G401 (cell line): ENCODE results near the gene CSNK1D. TPM values are rescaled to one million over a fixed set of nuclear protein-coding genes. Genes with fewer than 3 reads are reported as not detected.
"Not testable (repeated sequence)": the region's sequence is repeated elsewhere in the genome, so short reads cannot be mapped to it uniquely, and the experiment has no call there.

Experiments
- DNase-seq: peaks from one replicate; pipeline ENCODE4 v3.0.0-alpha.2; 2015; ENCODE audit warnings: low spot score
- in situ Hi-C: cut with HindIII; loops from 2 replicates; pipeline ENCODE4 v1.10.0; 2016; ENCODE audit warnings: low sequenced_read_pairs, mixed read lengths
- total RNA-seq: library from RNA; depleted of rRNA; stranded (reverse); fragments of >200 nt; shearing (Covaris generic); gene quantifications from 2 replicates; pipeline ENCODE4 v1.2.3, GENCODE V29; 2014

Gene CSNK1D
- total RNA-seq, 1 experiment from 2014 or later: 87.7 TPM

- in situ Hi-C loops: no loop called here
- DNase-seq: no peak
Observed at GRCh38 chr17:82258555-82258954, 14.9 kb downstream of the CSNK1D start.

GRCh38 chr17:82257473-82257872 lies 16.0 kb downstream of the CSNK1D start:
- in situ Hi-C loops: no loop called here
- DNase-seq: peak; percentile 59

- no peak for DNase-seq
- in situ Hi-C loops: no loop called here
Observed at GRCh38 chr17:82256242-82256885, 17.1 kb downstream of the CSNK1D start.

GRCh38 chr17:82255402-82255972 lies 18.0 kb downstream of the CSNK1D start:
- DNase-seq: no peak
- in situ Hi-C loops: no loop called here

- in situ Hi-C loops, DNase-seq: not testable (repeated sequence)
Observed at GRCh38 chr17:82254746-82255145, 18.8 kb downstream of the CSNK1D start.

- DNase-seq, in situ Hi-C loops: not testable (repeated sequence)
Observed at GRCh38 chr17:82254096-82254495, 19.4 kb downstream of the CSNK1D start.

GRCh38 chr17:82253179-82253544 lies 20.3 kb downstream of the CSNK1D start:
- in situ Hi-C loops: no loop called here
- no peak for DNase-seq

GRCh38 chr17:82252511-82253178 lies 20.9 kb downstream of the CSNK1D start:
- DNase-seq: no peak
- in situ Hi-C loops: no loop called here

- no peak for DNase-seq
- in situ Hi-C loops: no loop called here
Observed at GRCh38 chr17:82250868-82251500, 22.5 kb downstream of the CSNK1D start.

GRCh38 chr17:82249896-82250581 lies 23.5 kb downstream of the CSNK1D start:
- no peak for DNase-seq
- in situ Hi-C loops: no loop called here

GRCh38 chr17:82248815-82249674 lies 24.5 kb downstream of the CSNK1D start:
- no peak for DNase-seq
- in situ Hi-C loops: no loop called here

- DNase-seq: no peak
- in situ Hi-C loops: no loop called here
Observed at GRCh38 chr17:82247856-82248671, 25.4 kb downstream of the CSNK1D start.

GRCh38 chr17:82247182-82247823 lies 26.2 kb downstream of the CSNK1D start:
- in situ Hi-C loops: no loop called here

GRCh38 chr17:82246365-82247181 lies 26.9 kb downstream of the CSNK1D start:
- peak; percentile 50 for DNase-seq

More at GRCh38 chr17:82247182-82247823, 26.2 kb downstream of the CSNK1D start:
- DNase-seq: no peak

GRCh38 chr17:82246040-82246364 lies 27.5 kb downstream of the CSNK1D start:
- in situ Hi-C loops: no loop called here

More at GRCh38 chr17:82246365-82247181, 26.9 kb downstream of the CSNK1D start:
- in situ Hi-C loops: no loop called here

GRCh38 chr17:82245134-82246039 lies 28.1 kb downstream of the CSNK1D start:
- DNase-seq: no peak
- in situ Hi-C loops: no loop called here

More at GRCh38 chr17:82246040-82246364, 27.5 kb downstream of the CSNK1D start:
- no peak for DNase-seq
